NCI-H2029 (cell line): Measurements from ENCODE around the gene RNPS1.
"Not testable (repeated sequence)": the region's sequence is repeated elsewhere in the genome, so short reads cannot be mapped to it uniquely, and the experiment has no call there.

Experiments
- DNase-seq: peaks from one replicate; lab custom pipeline; 2025; lab: John Stamatoyannopoulos, UW

Gene RNPS1

GRCh38 chr16:2257726-2258125 is 10.2 kb downstream of the RNPS1 start:
- DNase-seq: no peak

GRCh38 chr16:2256531-2257140 is 11.3 kb downstream of the RNPS1 start:
- DNase-seq: no peak

- DNase-seq: no peak
Measured at GRCh38 chr16:2253293-2253692, 14.6 kb downstream of the RNPS1 start.

GRCh38 chr16:2252806-2253148 is 15.1 kb downstream of the RNPS1 start:
- DNase-seq: no peak

GRCh38 chr16:2251296-2252111 is 16.4 kb downstream of the RNPS1 start, which contains the start of gene ECI1:
Gene ECI1, minus strand, starts transcription at chr16:2251587. Its CDS starts 21 bp downstream, at chr16:2251566.
- peak; percentile 89 for DNase-seq

GRCh38 chr16:2250652-2251295 is 17.2 kb downstream of the RNPS1 start:
- DNase-seq: no peak

GRCh38 chr16:2246301-2246885 is 21.5 kb downstream of the RNPS1 start:
- no peak for DNase-seq

- no peak for DNase-seq
Measured at GRCh38 chr16:2244926-2245795, 22.8 kb downstream of the RNPS1 start.

GRCh38 chr16:2244301-2244700 is 23.6 kb downstream of the RNPS1 start:
- DNase-seq: no peak

- no peak for DNase-seq
Measured at GRCh38 chr16:2243781-2244180, 24.1 kb downstream of the RNPS1 start.

GRCh38 chr16:2243031-2243528 is 24.8 kb downstream of the RNPS1 start:
- DNase-seq: no peak

- DNase-seq: no peak
Measured at GRCh38 chr16:2242598-2242997, 25.3 kb downstream of the RNPS1 start.

- not testable (repeated sequence) for DNase-seq
Measured at GRCh38 chr16:2240331-2240730, 27.6 kb downstream of the RNPS1 start.

GRCh38 chr16:2238838-2239675 is 28.9 kb downstream of the RNPS1 start:
- no peak for DNase-seq

- DNase-seq: no peak
Measured at GRCh38 chr16:2238150-2238837, 29.6 kb downstream of the RNPS1 start.

- no peak for DNase-seq
Measured at GRCh38 chr16:2237493-2238149, 30.3 kb downstream of the RNPS1 start.

GRCh38 chr16:2237102-2237482 is 30.8 kb downstream of the RNPS1 start:
- no peak for DNase-seq

GRCh38 chr16:2236337-2237101 is 31.4 kb downstream of the RNPS1 start, which contains the start of gene DNASE1L2:
Gene DNASE1L2, plus strand, starts transcription at chr16:2236444. Its CDS starts 373 bp downstream, at chr16:2236817.
- DNase-seq: no peak
